COLO668 (cell line): Measurements from ENCODE around the gene TMEM63B.
A peak's percentile ranks its signal among the peaks of the same experiment; 100 is the strongest.

ENCODE experiments used
- DNase-seq: peaks from one replicate; lab custom pipeline; 2025; ENCODE audit not compliant: unreplicated experiment; lab: John Stamatoyannopoulos, UW

TMEM63B gene

DNA sequence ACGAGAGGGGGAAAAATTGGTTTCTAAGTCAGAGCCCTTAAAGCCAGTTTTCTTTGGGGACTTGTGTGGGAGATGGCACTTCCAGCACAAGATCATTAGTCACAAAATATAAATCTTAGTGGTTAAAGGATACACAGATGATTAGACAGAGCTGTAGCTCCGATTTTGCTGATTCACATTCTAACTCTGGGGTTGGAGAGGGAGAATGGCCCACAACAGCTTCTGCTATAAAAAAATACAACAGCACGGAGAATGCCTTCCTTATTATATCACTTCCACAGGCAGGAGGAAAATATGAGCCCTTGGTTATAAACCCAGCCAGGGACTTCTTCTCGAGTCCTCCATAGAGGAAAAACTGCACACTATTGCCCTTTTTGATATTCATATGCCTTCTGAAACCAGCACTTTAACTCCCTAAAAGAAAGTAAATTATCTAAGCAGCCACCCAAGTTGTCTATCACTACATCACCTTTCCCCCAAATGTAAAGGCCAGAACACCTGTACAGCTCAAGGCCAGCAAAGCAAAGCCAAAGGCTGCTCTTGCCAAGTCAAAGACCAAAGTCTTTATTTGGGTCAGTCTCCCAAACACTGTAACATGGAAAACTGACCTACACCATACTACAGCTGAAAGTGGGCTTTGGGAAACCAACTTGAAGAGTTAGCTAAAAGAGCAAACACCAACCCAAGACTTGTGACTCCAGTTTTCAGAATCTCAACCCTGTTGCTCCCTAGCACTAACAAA is 10.5 kb upstream of the TMEM63B start:
- no peak for DNase-seq

DNA sequence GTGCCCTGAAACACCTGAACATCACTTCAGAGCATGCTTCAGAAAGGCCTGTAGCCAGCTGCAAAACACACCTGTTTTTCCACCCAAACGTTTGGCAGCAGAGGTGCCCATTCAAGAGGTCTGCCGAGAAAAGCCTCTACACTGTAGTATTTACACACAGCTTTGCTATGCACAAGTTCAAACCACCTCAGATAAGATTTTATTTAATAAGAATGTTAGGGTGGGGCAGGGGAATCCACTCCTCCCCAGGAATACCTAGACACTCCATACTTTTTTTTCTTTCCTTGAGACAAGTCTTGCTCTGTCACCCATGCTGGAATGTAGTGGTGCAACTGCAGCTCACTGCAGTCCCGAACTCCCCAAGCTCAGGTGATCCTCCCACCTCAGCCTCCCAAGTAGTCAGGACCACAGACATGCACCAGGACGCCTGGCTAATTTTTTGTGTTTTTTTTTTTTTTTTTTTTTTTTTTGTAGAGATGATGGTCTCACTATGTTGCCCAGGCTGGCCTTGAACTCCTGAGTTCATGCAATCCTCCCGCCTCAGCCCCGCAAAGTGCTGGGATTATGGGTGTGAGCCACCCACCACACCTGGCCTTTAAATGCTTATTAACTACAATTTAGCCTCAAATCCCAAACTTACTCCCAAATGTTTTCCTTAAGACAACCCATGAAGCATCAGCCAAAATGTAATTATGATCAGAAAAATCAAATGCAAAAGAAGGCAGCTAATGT is 9.8 kb upstream of the TMEM63B start:
- no peak for DNase-seq

DNA sequence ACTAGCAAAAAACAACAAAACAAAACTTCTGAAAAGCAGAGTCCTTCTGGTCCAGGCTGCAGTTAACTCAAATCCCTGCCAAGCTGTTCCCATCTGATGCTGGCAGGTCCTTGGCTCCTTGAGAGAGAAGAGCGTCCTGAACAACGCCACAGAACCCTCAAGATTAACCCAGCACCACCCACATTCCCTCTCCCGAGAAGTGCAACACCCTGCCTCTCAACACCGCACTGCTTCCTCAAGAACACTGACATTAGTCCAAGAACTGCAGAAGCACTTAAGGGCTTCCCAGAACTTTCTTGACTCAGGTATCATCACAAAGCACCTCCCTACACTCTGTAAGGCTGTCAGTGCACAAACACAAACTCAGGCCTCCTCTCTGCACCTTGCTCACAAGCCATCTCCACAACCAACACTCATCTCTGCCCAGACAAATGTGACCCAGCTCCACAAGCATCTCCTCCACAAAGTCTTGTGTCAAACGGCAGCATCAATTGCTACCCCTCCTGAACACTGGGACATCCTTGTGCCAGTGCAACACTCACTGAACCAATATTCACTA is 7.6 kb upstream of the TMEM63B start:
- DNase-seq = no peak

DNA sequence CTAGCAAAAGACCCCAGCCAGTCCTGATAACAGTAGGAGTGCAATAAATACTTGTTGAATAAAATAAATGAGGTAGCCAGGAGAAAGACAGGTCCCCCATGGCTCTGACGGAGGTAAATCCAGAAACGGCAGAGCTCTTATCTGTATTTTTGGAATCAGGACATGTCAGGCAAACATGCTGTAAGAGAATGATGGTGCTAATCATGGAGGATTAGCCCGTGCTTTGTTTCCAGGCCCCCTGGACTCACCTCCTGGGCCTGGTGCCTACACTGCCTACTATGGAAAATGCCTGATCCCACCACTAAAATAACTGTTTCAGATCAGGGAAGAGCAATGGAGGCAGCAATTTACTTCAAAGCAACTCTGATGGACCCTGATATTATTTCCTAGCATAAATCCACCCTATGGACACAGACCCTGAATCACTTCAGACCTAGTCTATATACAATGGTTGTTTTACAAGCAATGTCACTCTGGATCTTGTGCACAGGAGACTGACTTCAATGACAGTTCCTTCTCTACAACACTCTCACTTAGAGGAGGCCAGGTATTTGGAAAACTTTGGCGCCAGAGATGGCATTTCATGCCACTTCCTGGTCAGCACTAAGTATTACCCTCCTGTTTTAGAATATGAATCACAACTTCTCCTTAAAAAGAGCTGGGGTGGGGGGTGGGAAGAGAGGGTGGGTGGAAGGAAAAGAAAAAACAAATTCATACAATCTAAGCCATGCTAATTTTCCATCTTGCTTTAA is 6.5 kb upstream of the TMEM63B start:
- DNase-seq = no peak

DNA sequence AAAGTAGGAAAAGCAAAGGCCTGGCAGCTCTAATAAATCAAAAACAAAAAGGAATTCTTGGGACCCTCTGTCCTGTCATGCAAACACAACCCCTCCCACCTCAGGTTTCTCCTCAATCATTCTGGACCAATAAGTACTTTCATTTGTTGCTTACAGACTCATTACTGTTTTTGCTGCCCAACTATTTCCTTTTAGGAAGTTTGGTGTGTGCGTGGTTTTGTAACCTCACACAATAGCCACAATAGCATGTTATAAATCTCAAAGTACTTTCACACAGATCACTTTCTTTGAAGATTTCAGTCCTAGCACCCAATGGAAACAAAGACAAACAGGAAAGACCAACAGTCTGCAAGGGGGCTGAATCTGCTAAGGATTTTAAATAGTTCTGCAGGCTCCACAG is 4.6 kb upstream of the TMEM63B start:
- DNase-seq = no peak

DNA sequence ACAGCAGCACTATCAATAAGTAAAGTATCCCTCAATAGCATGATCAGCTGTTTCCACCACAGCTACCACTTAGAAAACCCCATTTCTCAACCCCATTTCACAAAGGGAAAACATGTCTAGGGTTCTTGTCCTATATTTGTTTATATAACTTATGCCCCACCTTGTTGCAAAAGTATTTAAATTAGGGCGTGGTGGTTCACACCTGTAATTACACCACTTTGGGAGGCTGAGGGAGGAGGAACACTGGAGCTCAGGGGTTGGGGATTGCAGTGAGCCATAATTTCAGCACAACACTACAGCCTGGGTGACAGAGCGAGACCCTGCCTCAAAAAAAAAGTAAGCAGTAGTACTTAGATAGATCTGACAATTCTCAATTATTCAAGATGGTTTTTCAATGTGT is 3.8 kb upstream of the TMEM63B start:
- DNase-seq = no peak

DNA sequence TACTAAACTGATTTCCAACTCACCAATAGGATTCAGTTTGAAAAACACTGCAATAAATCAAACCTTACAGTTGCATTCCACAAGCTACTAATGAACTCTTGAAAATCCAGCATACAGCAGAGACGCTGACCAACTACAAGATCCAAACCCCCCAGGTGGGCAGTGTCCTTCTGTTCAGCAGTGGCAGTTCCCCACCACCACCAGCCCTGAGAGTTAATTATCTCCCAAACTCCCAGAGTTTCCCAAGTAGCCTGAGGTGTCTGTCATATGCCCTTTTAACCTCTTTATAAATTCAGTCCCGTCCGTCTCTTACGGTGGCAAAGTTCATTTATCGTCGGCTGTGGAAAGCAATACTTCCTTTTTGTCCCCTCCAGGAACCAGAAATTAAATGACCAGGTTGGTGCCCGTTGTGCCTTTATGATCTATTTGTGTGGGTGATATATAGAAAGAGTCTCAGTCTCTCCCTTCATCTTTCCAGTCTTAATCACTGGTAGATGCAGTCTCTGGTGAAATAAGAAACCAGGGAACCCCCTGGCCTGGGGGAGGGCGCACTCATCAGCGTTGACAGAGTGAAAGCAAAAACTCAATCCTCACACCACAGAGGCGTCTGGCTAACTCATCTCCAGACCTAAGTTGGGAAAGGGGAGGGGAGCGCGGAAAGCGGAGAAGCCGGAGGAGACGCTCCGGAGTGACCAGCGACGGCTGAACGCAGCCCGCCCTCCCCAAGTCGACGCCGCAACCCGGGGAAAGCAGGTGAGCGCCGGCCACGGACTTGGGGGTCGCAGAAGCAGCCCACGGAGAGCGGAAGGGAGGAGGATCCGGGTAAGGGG is 819 bp upstream of the TMEM63B start:
- DNase-seq = peak; percentile 34

DNA sequence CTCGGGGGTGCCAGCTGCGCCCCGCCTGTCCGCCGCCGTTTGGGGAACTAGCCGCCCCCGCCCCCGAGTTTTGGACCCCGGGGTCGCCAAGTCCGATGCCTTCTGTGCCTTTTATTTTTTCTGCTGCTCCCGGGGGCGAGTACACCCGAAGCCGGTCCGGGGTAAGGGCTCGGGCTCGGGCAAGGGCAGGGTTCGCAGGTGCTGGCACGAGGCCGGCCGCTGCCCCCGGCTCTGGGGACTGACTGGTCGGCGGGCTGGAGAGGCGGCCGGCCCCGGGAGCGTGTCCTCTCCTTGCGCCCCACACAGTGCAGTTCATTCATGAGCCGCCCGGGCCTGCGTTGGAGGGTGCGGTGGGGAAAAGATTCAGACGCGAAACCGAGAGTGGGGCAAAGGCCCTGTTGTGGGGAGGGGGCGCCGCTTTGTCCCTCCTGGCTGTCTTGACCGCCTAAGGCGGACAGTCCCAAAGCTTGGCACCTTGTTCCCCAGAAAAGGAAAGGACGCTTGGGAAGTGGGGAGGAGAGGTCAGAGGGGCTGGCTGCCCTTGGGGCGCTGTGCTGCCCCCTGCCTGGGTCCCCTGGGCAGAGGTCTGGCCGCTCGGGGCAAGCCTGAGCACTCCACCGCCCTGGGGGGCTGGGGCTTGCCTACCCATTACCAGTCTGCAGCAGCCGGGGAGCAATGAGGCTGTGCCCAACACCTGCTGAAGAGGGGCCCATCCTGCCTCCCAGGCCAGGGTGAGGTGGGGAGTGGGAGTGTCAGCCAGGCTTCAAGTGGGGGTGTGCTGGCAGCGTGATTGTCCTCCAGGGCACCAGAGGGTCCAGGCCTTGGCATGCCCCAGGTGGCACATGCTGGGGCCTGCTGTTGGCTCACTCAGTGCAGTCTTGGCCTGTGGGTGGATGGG is 915 bp downstream of the TMEM63B start:
- DNase-seq = peak; percentile 41

DNA sequence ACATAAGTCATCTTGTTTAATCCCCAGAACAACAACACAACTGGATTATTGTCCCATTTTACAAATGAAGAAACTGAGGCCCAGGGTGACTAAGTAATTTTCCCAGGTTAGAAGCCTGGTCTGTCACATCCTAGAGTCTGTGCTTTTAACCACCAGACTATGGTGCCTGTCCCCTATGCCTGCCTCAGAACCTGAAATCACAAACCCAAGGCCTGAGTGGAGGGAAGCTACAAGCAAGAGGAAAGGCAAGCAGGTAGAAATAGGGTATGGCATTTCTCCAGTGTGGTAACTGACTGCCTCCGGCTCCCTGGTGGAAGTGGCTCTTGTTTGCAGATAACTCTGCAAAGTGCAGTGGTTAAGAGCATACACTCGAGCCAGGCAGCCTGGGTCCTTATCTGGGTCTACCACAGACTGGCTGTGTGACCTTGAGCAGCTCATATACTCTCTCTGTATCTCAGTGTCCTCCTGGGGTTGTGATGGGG is 2.5 kb downstream of the TMEM63B start:
- DNase-seq = no peak

DNA sequence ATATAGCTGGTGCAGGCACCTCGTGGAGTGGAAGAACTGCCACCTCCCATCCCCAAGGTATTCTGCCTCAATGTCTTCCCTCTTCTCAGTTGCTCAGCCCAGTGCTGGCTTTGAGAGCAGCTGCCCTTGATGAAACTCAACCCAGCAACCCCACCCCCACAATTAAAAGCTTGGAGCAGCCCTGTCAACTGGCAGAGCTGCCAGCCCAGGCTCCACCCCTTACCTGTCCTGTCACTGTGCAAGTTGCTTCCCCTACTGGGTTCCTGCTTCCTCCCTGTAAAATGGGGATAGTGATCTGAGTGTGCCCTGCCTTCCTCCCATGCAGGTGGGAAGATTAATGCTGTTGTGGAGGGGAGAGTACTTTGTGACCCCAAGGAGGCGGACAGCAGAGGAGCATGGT is 4.5 kb downstream of the TMEM63B start:
- DNase-seq = peak; percentile 22

DNA sequence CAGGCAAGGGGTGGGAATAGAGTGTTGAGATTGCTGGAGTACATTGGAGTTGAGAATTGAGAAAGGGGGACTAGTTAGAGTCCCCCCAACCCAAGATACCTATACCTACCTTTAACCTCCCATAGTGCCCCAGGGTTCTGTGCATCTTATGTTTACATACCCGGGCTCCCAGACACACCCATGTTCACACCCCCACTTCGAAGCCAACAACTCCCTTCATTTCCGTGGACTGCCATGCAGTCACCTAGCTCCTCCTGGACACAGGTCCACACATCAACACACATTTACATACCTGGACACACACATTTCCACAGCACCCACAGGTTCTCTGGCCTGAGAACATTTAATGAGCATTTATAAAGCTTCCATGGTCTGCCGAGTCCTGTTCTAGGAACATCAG is 5.1 kb downstream of the TMEM63B start:
- DNase-seq = no peak

DNA sequence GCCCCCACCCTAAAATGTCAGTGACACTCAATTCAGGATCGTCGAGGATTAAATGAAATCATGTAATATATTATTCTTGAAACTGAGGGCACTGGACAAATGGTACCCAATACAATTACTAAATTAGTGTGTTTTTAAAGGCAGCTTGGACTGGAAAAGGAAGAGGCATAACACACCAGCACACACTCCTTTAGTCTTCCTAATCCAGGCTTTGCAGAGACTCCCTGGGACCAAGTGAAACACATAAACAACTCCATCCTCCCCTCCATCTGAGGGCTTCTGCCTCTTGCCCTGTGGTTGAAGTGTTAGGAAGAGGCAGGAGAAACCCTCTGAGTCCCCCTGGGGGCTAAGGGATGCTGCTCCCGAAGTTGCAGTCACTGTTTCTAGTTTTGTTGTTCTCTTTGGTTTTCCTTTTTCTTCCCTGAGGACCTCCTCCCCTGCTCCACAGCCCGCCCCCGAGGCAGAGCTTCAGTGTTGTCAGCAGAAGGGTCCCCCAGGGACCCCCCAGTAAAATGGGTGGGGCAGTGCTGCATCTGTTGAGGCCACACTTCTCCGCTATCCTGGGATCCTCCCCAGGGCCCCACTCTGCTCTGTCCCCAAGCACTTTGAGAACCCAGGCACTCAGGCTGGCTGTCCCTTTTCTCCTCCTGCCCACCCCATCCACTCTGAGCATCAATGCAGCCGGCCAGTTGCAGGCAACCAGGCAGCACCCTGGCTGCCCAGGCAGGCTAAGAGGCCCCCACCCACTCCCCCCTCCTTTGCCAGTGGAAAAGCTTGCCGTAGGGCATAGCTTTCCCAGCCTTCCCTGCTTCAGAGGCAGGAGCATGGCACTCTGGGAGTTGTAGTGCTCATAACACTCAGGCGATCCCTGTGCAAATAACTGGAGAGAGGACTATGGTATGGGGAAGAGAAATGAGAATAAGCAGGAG is 5.9 kb downstream of the TMEM63B start:
- DNase-seq = peak; percentile 50

DNA sequence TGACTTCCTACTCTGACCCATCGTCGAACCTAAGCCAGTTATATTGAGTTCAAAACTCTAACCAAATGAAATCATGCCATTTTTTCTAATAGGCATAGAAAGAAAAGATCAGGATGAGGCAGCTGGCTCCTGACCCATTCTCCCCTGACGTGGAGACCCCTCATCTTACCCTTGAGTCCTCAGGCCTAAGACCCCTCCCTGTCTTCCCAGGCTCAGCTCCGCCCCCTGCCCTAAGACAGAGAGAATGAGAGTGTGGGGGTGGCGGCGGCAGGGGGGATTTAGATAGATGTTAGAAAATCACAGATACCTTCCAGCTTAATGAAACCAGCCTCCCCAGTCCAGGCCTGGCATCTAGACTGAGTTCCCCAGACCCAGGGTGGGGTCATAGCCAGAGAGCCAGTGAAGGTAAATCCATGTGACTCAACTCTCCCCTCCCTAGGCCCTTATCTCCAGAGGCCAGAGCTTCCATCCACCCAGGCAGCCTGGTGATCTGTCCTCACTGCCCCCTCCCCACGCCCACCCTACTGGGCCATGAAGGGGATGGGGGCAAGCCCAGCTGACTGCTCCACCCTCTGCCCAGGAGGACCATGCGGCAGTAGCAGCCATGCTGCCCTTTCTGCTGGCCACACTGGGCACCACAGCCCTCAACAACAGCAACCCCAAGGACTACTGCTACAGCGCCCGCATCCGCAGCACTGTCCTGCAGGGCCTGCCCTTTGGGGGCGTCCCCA is 6.8 kb downstream of the TMEM63B start:
- DNase-seq = no peak

DNA sequence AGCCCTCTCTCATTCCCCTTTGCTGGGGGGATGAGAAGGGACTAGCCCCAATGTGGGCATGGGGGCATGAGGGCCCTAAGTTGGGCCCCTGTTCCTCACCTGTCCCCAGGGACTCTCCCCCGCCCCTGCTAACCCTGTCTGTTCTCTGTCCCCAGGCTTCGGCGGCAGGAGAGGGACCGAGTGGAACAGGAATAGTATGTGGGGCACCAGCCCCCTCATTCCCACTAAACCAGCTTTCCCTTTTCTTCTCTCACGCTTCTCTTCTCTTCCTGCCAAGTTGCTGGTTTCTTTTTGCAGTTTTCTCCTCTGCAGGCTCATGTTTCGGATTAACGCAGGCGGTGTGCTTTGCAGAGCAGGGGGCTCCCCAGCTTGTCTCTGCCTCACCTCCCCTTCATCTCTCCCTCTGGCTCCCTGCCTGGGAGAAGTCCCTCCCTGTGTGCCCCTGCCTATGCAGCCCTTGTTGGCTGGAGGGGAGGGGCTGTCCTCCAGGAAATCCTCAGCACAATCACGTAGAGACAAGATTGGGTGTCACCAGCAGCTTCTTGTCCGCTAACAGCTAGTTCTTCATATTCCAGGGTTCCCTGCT is 7.9 kb downstream of the TMEM63B start:
- DNase-seq = no peak

DNA sequence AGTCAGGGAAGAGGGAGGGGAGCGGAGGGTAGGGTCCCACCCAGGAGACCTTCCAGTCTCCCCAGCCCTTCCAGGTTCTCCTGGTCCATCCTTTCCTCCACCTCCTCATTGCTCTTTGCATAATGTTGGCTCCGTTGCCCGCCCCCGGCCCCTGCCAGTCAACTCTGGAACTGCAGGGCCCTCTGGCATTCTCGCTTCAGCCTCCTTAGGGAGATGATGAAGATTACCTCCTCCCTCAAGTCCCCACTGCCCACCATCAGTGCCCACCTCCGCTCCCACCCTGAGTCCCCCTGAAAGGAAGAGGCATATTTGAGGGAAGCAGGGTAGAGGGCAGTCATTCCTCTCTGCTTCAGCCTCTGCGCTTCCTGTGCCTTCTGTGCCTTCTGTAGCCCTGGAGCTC is 8.5 kb downstream of the TMEM63B start:
- no peak for DNase-seq

DNA sequence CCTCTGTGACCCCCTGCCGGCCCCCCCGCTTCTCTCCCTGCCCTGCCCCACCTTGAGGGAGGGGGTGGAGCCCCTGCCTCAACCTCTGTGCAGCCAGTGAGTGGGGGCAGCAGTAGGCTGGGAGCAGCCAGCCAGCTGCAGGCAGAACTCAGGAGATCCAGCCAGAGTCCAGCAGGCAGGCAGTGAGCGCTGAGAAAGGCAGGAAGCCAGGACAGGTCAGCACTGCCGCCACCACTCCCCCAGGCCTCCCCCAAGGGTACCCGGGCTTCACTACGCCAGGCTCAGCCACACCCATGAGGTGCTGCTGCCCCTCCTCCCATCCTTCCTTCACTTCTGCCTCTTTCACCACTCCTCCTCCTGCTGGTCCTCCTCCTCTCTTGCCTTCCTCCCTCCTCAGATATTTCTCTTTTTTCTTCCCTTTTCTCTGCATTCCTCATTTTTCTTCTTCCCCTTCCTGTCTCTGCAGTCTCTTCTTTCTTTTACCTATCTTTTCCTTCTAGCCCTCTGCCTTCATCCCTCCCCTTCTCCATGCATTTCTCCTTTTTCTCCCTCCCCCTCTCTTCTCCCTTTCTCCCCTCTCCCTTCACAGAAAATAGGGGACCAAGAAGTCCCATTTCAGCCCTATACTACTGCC is 11.5 kb downstream of the TMEM63B start:
- DNase-seq = no peak

DNA sequence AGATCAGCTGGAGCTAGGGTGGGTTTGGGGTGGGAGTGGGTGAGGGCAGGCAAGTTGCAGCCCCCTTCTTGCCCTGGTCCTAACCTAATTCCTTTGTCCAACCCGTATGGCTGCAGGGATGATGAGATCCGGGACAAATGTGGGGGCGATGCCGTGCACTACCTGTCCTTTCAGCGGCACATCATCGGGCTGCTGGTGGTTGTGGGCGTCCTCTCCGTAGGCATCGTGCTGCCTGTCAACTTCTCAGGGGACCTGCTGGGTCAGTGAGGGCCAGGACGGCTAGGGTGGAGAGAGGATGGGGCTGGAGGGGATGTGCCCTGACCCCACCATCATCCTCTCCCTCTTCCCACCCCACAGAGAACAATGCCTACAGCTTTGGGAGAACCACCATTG is 12.0 kb downstream of the TMEM63B start:
- no peak for DNase-seq
